ENCODE data around the gene AFF4. TPM values are rescaled to one million over a fixed set of nuclear protein-coding genes. Genes with fewer than 3 reads are reported as not detected.

The AFF4 gene
- total and polyA plus RNA-seq, 9 of the 15 experiments (the other 6 are each of a cell fraction or from before 2014, with no cell fraction given): 1.7 to 25.8 (median 17.9) TPM

- peak; percentile 91 for TF ChIP-seq ZNF592 (IDR thresholded peaks at IDR 0.05)
- TF ChIP-seq SMARCA4 (IDR thresholded peaks at IDR 0.05): peak; percentile 70
- no peak for TF ChIP-seq MCM3 (IDR thresholded peaks at IDR 0.05)
- no peak for TF ChIP-seq ZNF280A (IDR thresholded peaks at IDR 0.05; ENCODE audit: low read depth, partially characterized antibody)
- TF ChIP-seq ZNF316 (IDR thresholded peaks at IDR 0.05): peak; percentile 23; the same call in 1 of the 2 replicates
- TF ChIP-seq ASH1L (IDR thresholded peaks at IDR 0.05; ENCODE audit: borderline replicate concordance, low read depth, partially characterized antibody): no peak
- no peak for TF ChIP-seq ID3 (CRISPR knock-in tag; IDR thresholded peaks at IDR 0.05)
- peak; percentile 80 for TF ChIP-seq ID3 (tag; IDR thresholded peaks at IDR 0.05)
- no peak for TF ChIP-seq PHB (CRISPR knock-in tag; IDR thresholded peaks at IDR 0.05)
- TF ChIP-seq ZNF449 (CRISPR knock-in tag; IDR thresholded peaks at IDR 0.05): no peak
- no peak for TF ChIP-seq MYC (IDR thresholded peaks at IDR 0.05; ENCODE audit: low read depth, low read length)
- TF ChIP-seq MYC (CRISPR knock-in tag; IDR thresholded peaks at IDR 0.05; ENCODE audit: borderline replicate concordance, low read depth): 0 out of 2 replicates have a peak, but pooled peaks have one; percentile 23
- no peak for TF ChIP-seq ZNF324 (CRISPR knock-in tag; IDR thresholded peaks at IDR 0.05)
- 0 out of 2 replicates have a peak, but pooled peaks have one; percentile 57 for TF ChIP-seq SMAD3 (CRISPR knock-in tag; conservative IDR thresholded peaks at IDR 0.05)
- no peak for TF ChIP-seq ZNF134 (CRISPR knock-in tag; conservative IDR thresholded peaks at IDR 0.05)
- peak; percentile 56; the same call in 1 of the 2 replicates for TF ChIP-seq EP300 (IDR thresholded peaks at IDR 0.05; ENCODE audit: low read length)
- peak; percentile 94 for TF ChIP-seq MEIS2 (IDR thresholded peaks at IDR 0.05; ENCODE audit: partially characterized antibody)
- no peak for TF ChIP-seq BRD9 (IDR thresholded peaks at IDR 0.05; ENCODE audit: low read depth, partially characterized antibody)
- no peak for TF ChIP-seq YBX1 (IDR thresholded peaks at IDR 0.05)
- TF ChIP-seq RAD51 (IDR thresholded peaks at IDR 0.05; ENCODE audit: borderline replicate concordance, low read depth): no peak
- no peak for TF ChIP-seq TSC22D4 (tag; IDR thresholded peaks at IDR 0.05)
Measured at GRCh38 chr5:132971483-132972435, 8.3 kb upstream of the AFF4 start (continued).

All from K562 (cell line).